Rectal smooth muscle tissue (tissue), 1 donor: ENCODE results near the gene PDLIM1.
A peak's percentile ranks its signal among the peaks of the same experiment; 100 is the strongest.

Experiments used
- H3K27ac ChIP-seq: one replicate; pipeline ENCODE4 v1.7.0; 2013; ENCODE audit warnings: low read depth, low read length, inconsistent platforms
- H3K27me3 ChIP-seq: one replicate; pipeline ENCODE4 v1.7.0; 2013; ENCODE audit warnings: low read length; ENCODE audit not compliant: control insufficient read depth, insufficient read depth
- H3K36me3 ChIP-seq: one replicate; pipeline ENCODE4 v1.7.0; 2013; ENCODE audit warnings: low read length; ENCODE audit not compliant: control insufficient read depth, insufficient read depth
- H3K4me1 ChIP-seq: one replicate; pipeline ENCODE4 v1.7.0; 2013; ENCODE audit warnings: low read length; ENCODE audit not compliant: control insufficient read depth, insufficient read depth
- H3K4me3 ChIP-seq: one replicate; pipeline ENCODE4 v1.7.0; 2013; ENCODE audit warnings: low read length
- H3K9ac ChIP-seq: one replicate; pipeline ENCODE4 v1.7.0; 2013; ENCODE audit warnings: low read length

The PDLIM1 gene

GRCh38 chr10:95293631-95294030 lies 2.8 kb upstream of the PDLIM1 start:
- no peaks in the 10 kb centered on the region for H3K36me3 ChIP-seq
- H3K4me1 ChIP-seq, result peaks cover 6% of the 10 kb centered on the region
- H3K9ac ChIP-seq, result no peak overlapping the region
- H3K4me3 ChIP-seq, result no peak overlapping the region
- H3K27me3 ChIP-seq, result no peaks in the 10 kb centered on the region
- H3K27ac ChIP-seq, result no peak overlapping the region

- peaks cover 9% of the 10 kb centered on the region for H3K4me1 ChIP-seq
- peak overlapping the region; percentile 56 for H3K27ac ChIP-seq
- H3K27me3 ChIP-seq, result no peaks in the 10 kb centered on the region
- peak overlapping the region; percentile 41 for H3K4me3 ChIP-seq
- H3K36me3 ChIP-seq, result no peaks in the 10 kb centered on the region
- no peak overlapping the region for H3K9ac ChIP-seq
These were observed 699 bp upstream of the PDLIM1 start for GRCh38 chr10:95291365-95292039.

- peak overlapping the region; percentile 71 for H3K27ac ChIP-seq
- peak overlapping the region; percentile 91 for H3K4me3 ChIP-seq
- peaks cover 7% of the 10 kb centered on the region for H3K4me1 ChIP-seq
- no peaks in the 10 kb centered on the region for H3K27me3 ChIP-seq
- H3K36me3 ChIP-seq, result no peaks in the 10 kb centered on the region
- peak overlapping the region; percentile 38 for H3K9ac ChIP-seq
These were observed 832 bp downstream of the PDLIM1 start for GRCh38 chr10:95289921-95290421.

GRCh38 chr10:95289003-95289920 lies 1.5 kb downstream of the PDLIM1 start:
- Histone ChIP-seq H3K27ac (peak overlapping the region; percentile 71), H3K4me1 (peaks cover 3% of the 10 kb centered on the region), H3K27me3 (no peaks in the 10 kb centered on the region)

GRCh38 chr10:95288303-95288702 lies 2.5 kb downstream of the PDLIM1 start:
- H3K36me3 ChIP-seq, result no peaks in the 10 kb centered on the region
- H3K27ac ChIP-seq, result no peak overlapping the region
- no peaks in the 10 kb centered on the region for H3K27me3 ChIP-seq
- H3K4me1 ChIP-seq, result peaks cover 3% of the 10 kb centered on the region
- H3K4me3 ChIP-seq, result peak overlapping the region; percentile 91
- H3K9ac ChIP-seq, result no peak overlapping the region

More at GRCh38 chr10:95289003-95289920, 1.5 kb downstream of the PDLIM1 start:
- H3K36me3 ChIP-seq, result no peaks in the 10 kb centered on the region
- H3K9ac ChIP-seq, result peak overlapping the region; percentile 25
- H3K4me3 ChIP-seq, result peak overlapping the region; percentile 91

GRCh38 chr10:95287281-95287680 lies 3.5 kb downstream of the PDLIM1 start:
- Histone ChIP-seq H3K4me3 (no peak overlapping the region), H3K36me3 (no peaks in the 10 kb centered on the region), H3K27ac (no peak overlapping the region), H3K27me3 (no peaks in the 10 kb centered on the region), H3K9ac (no peak overlapping the region), H3K4me1 (peaks cover 3% of the 10 kb centered on the region)

- H3K9ac ChIP-seq, result no peak overlapping the region
- H3K36me3 ChIP-seq, result no peaks in the 10 kb centered on the region
- H3K27ac ChIP-seq, result no peak overlapping the region
- H3K27me3 ChIP-seq, result no peaks in the 10 kb centered on the region
- H3K4me3 ChIP-seq, result peak overlapping the region; percentile 0
- H3K4me1 ChIP-seq, result peaks cover 3% of the 10 kb centered on the region
These were observed 4.1 kb downstream of the PDLIM1 start for GRCh38 chr10:95286707-95287106.

GRCh38 chr10:95285556-95285955 lies 5.2 kb downstream of the PDLIM1 start:
- no peak overlapping the region for H3K4me3 ChIP-seq
- H3K36me3 ChIP-seq, result no peaks in the 10 kb centered on the region
- peaks cover 3% of the 10 kb centered on the region for H3K4me1 ChIP-seq

GRCh38 chr10:95284807-95285206 lies 6.0 kb downstream of the PDLIM1 start:
- Histone ChIP-seq H3K4me3 (no peak overlapping the region), H3K4me1 (peaks cover 3% of the 10 kb centered on the region), H3K27ac (no peak overlapping the region), H3K27me3 (no peaks in the 10 kb centered on the region), H3K9ac (no peak overlapping the region), H3K36me3 (no peaks in the 10 kb centered on the region)

More at GRCh38 chr10:95285556-95285955, 5.2 kb downstream of the PDLIM1 start:
- H3K27ac ChIP-seq, result no peak overlapping the region
- H3K9ac ChIP-seq, result no peak overlapping the region
- H3K27me3 ChIP-seq, result no peaks in the 10 kb centered on the region

GRCh38 chr10:95282107-95282506 lies 8.7 kb downstream of the PDLIM1 start:
- no peaks in the 10 kb centered on the region for H3K27me3 ChIP-seq
- no peak overlapping the region for H3K9ac ChIP-seq
- no peak overlapping the region for H3K27ac ChIP-seq
- no peaks in the 10 kb centered on the region for H3K4me1 ChIP-seq
- no peaks in the 10 kb centered on the region for H3K36me3 ChIP-seq
- H3K4me3 ChIP-seq, result no peak overlapping the region

- no peaks in the 10 kb centered on the region for H3K36me3 ChIP-seq
- no peak overlapping the region for H3K9ac ChIP-seq
- H3K4me3 ChIP-seq, result no peak overlapping the region
- no peaks in the 10 kb centered on the region for H3K4me1 ChIP-seq
- no peak overlapping the region for H3K27ac ChIP-seq
- no peaks in the 10 kb centered on the region for H3K27me3 ChIP-seq
These were observed 9.6 kb downstream of the PDLIM1 start for GRCh38 chr10:95281206-95281605.

GRCh38 chr10:95280637-95281036 lies 10.2 kb downstream of the PDLIM1 start:
- H3K4me1 ChIP-seq, result no peaks in the 10 kb centered on the region

More at GRCh38 chr10:95280637-95281036, 10.2 kb downstream of the PDLIM1 start:
- Histone ChIP-seq H3K27me3 (no peaks in the 10 kb centered on the region), H3K9ac (no peak overlapping the region), H3K4me3 (no peak overlapping the region), H3K27ac (no peak overlapping the region), H3K36me3 (no peaks in the 10 kb centered on the region)
